ENCODE data around the gene LIPC.

Gene LIPC

DNA sequence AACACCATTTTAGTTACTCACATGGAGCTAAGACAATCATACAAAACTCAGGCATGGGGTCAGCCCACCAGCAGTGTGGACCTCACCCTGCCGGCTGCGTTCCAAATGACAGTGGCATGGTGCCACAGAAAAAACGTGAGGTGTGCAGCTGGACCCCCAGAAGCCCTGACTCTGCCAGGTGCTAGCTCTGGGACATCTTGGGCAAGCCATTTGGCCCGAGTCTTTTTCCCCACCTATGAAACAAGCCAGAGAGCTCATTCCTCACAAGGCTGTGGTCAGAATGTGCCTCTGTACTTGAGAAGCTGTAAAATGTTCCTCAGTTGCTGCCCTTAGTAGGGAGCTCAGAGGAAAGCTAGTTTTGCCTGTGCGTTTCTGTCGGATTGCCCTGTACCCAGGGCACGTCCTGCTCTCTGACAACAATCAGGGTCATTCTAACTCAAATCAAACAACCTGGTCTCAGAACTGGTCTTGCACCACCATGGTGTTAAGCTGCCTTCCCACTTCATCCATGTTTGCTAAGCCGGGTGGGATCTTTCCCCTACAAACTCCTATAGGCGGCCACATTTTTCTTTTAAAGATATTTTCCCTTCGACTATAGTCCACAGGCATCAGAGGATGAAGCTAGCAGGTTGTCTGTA, 44.9 kb downstream of the LIPC start:
- no peak for DNase-seq

DNA sequence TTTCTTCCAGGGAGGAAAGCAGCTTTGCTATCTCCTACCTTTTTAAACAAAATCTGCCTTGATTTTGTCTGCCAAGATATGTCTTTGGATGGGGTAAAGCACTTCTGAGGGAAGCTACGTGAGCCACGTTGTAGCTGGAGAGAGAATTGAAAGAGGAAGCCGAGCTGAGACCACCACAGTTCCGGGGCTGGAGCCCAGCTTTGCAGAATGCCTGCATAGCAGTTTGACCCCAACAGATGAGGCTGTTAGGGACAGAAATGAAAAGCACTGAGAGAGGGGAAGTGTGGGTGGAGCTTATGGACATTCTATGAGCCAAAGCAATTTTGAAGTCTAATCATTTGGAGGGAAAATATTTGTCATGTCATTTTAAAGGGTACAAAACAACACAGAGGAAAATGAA, 45.4 kb downstream of the LIPC start:
- no peak for DNase-seq

DNA sequence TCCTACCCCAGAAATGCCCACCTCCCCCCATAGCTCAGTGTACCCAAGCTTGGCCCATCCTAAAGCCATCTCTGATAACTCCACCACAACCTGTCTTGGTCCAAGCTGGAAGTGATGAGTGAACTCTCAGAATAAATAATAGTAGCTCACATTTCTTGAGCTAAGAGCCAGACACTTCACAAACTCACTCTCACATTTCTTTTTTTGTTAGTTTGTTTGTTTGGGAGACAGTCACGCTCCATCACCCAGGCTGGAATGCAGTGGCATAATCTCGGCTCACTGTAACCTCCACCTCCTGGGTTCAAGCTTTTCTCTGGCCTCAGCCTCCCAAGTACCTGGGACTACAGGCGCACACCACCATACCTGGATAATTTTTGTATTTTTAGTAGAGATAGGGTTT, 46.2 kb downstream of the LIPC start:
- DNase-seq, result no peak

DNA sequence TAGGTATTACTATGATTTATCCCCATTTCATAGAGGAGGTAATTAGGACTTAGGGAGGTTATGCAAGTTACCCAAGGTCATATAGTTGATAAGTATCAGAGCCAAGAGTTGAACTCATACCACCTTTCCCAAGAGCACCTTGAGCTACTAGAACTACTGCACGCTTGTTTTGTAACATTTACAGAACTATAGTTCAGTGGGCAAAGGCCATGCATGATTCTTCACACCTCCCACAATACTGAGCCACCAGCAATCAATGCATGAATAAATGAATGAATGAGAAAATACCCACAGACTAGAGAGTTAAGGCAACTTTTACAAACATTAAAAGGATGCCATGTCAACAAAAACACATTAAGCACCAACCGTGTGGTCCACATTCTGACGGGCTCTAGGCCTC, 46.8 kb downstream of the LIPC start:
- DNase-seq, result no peak

DNA sequence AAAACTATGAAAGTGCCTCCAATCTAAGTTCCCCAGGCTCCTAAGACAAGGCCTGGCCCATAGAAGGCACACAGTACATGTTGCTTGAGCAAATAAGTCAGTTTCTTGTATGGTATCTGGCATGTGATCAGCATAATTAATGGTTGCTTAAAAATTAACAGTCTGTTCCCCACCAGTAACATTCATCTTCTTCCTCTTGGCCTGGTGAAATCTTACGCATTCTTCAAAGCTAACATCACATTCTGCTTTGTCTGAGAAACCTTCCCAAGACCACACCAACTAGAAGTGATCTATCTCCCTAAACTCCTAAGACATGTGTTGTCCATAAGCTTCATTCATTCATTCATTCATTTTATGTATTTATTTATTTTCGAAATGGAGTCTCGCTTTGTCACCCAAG, 48.1 kb downstream of the LIPC start:
- no peak for DNase-seq

DNA sequence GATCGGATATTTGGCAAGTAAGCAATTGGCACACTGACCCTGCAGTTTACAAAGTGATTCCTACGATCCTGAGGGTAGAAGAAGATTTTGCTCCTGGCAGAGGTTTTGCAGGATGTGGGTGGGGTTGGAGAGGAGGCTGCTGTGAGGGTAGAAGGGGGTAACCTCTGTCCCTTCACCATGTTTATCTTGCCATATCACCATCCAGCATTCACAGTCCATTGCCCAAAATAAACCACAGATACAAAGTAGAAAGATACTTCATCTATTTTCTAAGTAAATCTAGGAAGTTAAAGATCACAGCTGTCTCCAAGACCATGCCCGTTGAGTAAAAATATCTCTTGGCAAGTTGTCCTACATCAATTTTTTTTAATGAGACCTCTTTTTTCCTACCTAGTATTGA, 51.6 kb downstream of the LIPC start:
- no peak for DNase-seq

DNA sequence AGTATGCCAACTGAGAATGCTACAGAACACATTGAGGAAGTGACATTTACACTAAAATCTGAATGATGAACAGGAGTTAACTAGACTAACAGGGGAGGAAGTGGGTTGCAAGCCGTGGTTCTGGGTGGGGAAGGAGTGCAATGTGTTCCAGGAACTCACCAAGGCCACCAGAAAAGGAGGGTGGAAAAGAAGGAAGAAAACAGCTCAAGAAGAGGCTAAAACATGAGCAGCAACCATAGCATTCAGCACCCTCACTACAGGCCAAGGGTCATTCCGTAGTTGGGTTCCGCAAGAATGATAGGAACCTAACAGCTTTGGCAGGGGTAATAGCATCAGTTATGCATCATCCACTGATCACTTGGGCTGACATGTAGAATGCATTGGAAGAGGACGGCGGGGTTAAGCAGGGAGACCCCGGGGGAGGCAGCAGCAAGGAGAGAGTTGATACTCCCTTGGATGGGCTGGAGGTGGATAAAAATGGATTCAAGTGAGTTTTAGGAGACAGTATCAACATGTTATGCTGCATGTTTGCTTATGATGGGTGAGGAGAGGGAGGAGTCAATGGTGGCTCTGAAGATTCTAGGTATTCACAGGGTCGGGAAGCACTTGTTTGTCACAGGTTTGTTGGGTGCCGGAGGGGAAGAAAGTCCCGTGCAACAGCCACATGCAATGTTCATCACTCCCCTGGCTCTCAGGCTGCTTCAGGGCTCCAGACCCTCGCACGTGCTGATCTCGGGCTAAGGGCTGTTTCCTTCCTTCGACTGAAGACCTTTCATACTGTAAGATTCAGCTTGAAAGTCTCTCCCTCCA, 53.2 kb downstream of the LIPC start:
- DNase-seq, result no peak

DNA sequence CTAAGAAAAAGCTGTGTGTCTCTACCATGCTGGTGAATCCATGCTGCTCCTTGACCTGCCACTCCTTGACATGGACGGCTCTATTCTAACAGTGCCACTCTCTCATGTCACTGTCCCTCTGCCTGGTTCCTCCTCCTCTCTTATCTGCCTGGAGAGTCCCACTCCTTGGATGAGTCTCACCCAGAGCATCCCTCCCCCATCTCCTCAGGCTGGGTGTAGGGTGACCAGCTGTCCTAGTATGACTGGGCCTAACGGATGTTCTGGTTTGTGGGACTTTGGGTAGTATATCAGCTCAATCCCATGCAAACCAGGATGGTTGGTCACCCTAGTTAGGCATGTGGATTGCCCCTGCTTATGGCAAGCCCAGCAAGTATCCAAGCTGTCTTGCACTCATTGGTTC, 54.3 kb downstream of the LIPC start:
- DNase-seq, result no peak

DNA sequence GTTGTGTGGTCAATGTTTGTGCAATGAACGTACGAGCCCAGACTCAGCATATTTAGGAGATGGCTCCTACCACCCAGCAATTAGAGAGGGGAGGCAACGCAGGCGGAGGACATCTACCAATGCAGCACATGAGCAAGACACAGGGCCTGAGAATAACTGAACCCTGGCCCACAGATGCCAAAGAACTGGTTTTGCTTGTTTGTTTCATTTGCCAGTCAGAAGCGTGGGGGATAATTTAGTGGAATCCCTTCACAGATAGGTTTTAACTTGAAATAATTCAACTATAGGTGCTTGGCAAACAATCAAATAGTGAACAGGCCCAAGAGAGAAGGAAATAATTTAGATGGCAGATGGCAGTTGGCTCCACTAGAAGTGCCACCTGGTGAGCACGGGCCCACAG, 54.8 kb downstream of the LIPC start:
- DNase-seq, result no peak

DNA sequence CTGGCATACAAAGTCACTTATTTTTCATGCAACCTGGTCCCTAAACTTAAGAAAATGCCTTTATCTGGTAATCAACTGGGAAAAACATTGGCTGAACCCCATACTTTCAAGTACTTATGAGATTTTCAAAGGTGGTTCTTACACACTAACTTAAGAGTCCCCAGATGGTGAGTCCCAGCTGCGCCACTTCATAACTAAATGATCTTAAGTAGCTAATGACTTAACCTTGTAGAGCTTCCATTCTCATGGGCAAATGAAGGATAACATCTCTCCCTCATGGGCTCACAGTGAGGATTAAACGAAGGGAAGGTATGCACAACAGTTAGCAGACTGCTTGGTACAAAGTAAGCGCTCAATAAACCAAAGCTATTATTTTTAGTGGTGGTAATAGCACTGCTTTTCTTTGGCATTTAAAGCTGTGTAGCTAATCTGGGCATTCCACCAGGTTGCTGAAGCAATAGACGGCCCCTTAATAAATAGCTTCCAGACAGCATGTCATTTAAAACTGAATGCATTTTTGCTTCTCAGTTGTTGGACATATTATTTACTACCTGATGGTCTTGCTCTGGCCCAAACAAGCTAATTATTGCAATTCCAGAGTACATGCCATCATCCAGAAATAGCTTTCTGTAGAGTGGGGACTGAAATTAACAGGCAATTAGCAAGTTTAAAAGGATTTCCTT, 55.4 kb downstream of the LIPC start:
- DNase-seq, result no peak

DNA sequence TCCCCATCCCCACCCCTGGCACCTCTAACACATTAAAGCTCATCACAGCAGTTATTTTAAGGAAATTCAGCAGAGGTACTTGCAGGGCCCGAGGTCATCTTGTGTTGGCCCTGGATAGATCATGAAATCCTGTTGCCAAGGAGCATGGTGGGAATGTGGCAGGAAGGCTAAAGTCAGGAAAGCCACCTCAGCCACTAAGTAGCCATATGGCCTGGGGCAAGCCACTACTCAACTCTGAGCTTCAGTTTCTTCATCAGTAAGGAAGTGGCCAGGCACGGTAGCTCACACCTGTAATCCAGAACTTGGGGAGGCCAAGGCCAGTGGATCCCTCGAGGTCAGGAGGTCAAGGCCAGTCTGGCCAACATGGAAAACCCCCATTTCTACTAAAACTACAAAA, 55.9 kb downstream of the LIPC start:
- no peak for DNase-seq

DNA sequence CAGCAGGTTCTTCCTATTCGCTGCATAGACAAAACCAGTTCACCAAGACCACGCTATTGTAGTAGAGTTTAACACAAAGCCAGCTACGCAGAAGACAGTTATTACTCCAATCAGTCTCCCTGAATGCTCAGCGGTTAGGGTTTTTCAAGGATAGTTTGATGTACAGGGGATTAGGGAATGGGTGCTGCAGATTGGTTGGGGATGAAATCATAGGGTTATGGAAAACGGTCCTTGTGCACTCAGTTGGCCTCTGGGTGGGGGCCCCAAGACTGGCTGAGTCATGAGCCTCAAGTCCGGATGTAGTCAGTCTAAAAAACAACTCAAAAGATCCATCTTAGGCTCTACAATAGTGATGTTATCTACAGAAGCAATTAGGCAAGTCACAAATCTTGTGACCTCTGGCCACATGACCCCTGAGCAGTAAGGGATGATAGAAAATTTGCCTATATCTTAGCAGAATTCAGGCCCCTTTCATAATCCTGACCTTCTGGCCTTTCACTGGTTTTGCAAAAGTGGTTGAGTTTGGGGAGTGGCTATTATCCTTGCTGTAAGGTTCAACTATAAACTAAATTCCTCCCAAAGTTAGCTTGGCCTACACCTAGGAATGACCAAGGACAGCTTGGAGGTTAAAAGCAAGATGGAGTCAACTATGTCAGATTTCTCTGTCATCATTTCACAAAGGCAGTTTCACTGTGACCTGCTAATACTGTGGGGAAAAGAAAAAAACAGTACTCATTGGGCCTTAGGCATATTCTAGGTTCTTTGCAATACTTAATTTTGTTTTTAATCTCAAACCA, 57.7 kb downstream of the LIPC start:
- no peak for DNase-seq

DNA sequence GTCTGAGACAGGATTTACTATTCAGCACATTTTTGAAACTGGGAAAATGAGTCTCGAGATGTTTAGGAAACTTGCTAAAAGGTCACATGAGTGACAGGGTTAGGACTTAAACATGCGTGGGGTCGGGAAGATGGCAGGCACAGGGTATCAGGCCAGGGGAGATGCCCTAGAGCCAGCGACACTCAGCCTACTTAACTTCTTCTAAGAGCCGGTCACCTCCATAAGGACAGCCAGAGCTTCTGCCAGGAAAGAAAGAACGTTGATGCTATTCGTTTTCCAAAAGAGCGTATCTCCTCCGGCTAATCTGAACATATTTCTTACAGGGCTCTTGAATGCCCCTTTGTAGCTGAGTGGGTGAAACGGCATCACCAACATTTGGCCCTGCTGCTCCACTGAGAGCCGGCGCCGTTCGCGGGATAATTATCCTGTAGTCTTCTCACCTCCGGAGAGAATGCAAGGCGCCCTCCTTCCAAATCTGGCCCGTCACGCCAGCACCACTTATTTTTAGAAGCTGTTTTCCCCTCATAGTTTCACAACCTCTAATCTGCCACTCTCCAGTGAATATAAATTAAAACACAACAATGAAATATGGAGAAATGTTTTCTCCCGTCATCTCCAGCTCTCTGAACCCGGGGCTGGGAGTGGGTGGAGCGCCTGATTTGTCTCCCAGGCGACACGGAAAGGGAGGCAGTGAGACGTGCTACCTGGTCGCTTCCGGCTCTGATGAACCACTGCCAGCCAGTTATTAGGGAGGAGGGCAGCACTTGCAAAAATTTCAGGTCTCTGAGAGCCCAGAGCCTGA, 58.5 kb downstream of the LIPC start:
- DNase-seq, result no peak

DNA sequence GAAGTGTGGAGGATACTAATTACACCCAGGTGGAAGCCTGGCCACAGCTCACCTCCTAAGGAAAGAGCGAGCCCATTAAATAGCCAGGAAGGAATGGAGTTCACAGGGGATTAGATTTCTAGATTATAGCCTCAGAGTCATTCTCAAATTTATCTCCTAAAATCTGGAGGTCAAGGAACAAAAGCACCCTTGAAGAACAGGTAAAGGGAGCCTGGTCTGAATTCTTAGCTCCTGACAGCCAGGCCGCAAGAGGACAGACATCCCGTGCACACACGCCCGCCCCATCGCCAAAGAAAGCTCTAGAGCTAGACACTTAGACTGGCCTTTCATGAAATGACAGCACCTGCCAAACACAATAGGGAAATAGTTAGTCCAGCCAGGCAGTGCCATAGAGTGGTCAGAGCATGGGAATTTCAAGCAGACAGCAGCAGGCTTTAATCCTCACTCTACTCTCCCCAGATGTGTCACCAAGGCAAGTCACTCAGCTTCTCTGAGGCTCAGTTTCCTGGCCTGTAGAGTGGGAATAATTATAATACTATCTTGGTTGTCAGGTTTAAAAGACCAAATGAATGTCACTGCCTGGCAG, 59.2 kb downstream of the LIPC start:
- no peak for DNase-seq

DNA sequence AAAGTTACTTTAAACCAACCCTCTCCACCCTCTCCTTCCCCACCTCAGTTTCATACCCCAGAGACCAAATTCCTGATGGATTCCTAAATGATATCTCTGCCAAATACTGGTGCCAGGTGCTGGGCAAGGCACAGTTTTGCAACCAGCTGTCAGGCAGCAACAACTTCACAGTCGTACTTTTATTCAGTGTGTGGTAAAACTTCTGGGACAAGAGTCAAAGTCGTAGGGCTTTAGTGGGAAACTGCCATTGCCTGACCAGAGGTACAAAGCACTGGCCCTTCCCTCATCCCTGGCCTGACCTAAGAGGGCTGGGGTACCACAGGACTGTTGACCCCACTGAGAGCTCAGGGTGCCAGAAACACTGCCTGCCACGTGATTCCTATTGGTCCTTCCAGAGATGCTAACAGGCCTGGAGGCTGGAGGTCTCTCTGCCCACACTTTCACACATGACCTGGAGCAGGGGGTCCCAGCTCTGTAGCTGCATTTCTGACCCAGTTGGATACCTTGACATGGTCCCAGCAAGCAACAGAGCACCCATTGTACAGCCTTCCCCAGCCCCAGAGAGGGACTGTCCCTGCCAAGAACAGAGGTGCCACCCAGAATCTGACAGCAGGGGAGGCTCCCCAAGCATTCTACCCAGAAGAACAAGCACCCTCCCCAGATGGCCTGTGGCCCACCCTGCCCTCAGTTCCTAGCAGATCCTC, 59.9 kb downstream of the LIPC start:
- no peak for DNase-seq

DNA sequence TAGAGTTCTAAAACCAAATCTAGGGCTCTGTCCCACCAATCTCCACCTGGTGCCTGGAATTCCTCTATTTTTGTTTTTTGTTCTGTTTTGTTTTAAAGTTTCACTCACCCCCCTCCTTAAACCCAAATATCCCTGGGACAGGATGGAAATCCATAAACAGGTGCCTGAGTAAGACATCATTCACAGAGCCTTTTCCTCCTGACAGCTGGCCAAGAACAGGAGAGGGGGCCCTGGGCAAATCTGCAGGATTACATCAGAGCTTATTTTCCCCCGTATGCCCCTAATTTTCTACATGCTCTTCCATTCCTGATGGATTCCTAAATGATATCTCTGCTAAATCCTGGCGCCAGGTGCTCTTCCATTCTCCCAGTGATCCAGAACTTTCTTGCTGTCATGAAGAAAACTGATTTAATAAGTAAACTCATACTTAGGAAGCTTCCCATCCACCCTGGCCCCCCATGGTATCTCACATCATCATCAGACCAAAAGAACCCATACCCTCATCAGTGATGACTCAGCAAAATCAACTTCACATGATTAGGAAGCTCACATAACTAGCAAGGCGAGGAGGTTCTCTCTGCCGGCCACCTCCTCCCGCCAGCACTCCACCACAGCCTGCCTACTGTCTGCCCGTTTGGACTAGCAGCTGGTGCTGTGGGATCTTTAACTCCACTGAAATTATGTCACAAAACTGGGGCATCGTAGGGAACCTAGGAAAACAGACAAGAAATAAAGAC, 61.0 kb downstream of the LIPC start:
- no peak for DNase-seq

DNA sequence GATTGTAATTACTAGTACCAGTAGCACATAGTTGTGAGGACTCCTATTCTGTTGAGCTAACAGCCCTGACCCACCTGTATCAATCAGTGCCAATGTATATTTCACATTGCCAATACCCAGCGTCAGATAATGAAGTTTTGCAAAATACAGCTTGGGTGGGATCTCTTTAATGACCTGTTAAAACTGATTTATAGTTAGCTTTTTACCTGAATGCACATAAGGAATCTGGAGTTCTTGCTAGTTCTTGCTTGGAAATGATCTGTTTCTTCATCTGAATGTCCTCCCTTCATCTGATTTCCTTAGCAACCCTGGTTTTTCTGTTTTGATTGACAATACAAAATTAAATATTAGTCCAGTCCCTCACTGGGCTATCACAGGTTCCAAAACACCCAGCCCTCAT, 62.8 kb downstream of the LIPC start:
- no peak for DNase-seq

DNA sequence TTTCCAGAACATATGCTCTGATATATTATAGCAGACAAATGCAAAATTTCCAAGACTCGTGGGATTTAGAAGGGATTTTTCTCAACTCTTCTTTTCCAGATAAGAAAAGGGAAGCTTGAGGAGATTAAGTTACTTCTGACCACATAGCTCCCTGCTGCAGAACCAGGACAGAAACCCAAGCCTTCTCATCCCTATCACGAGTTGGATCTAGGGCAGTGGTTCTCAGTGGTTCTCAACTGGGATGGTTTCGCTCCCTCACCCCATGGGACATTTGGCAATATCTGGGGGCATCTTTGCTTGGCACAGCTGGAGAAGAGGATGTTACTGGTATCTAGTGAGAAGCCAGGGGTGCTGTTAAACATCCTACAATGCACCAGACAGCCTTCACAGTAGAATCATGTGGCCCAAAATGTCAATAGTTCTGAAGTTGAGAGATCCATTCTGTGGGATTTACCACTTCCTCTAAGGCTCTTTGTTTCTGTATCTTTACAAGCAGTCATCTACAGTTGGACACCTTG, 64.2 kb downstream of the LIPC start:
- DNase-seq, result no peak

DNA sequence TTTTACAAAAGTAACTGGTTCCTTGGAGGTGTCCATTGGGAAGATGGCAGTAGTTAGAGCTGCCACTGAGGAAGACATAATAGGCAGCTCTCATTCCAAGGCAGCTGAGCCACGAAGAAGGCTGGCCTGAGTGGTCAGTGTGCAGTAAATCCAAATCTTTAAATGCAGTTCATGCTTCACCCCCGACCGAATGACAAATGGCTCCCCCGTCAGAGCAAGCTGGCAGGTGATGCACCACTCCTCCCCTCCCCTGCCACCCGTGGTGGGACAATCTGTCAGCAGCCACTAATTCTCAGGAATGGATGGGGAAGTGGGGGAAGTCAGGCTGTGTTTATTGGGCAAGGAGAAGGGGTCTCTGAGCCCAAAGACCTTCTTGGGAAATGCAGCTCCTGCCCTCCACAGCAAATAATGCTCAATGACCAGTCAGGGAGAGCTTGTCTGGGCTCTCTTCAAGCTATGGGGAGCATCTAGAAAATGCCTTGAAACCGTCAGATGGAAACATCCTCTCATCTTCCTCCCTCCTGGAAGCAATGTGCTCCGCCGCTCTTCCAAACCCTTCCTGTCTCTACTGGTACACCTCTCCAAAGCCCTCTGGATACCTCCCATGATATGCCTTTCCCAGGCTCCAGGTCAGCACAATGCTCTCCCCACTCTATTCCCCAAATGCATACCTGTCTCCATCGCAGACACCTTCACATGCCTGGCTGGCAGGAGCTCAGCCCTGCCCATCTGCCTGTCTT, 65.4 kb downstream of the LIPC start:
- no peak for DNase-seq
